Suprapubic skin (tissue), 3 donors: ENCODE data around the gene KLHDC8A.

Source experiments
- CTCF ChIP-seq, 2 donors: fragments of 200-600 bp in 1 of 2; fragments of 450-650 bp in 1 of 2; sonication (generic) in 1 of 2; IDR thresholded peaks; one replicate each; pipeline ENCODE4 v1.5.1; 2016 to 2019; ENCODE audit warnings: antibody characterized with exemption in 2 of 2, mild to moderate bottlenecking in 1 of 2, moderate library complexity in 1 of 2
- POLR2A ChIP-seq, 2 donors: fragments of 450-650 bp; IDR thresholded peaks; one replicate each; pipeline ENCODE4 v1.6.1; 2017; ENCODE audit warnings: antibody characterized with exemption in 2 of 2, mild to moderate bottlenecking in 2 of 2, moderate library complexity in 2 of 2

GRCh38 chr1:205398586-205398985 lies 41.9 kb upstream of the KLHDC8A start:
- TF ChIP-seq CTCF (IDR thresholded peaks at IDR 0.05) (no peak), POLR2A (IDR thresholded peaks at IDR 0.05) (no peak)
